ENCODE results near the gene CD6.

The CD6 gene

GRCh38 chr11:60953781-60954180 is 17.7 kb upstream of the CD6 start:
- TF ChIP-seq GATA3 (IDR thresholded peaks at IDR 0.05; ENCODE audit: low read depth, low read length) (no peak), GATA2 (IDR thresholded peaks at IDR 0.05; ENCODE audit: low read depth, low read length) (no peak)

- TF ChIP-seq GATA3 (IDR thresholded peaks at IDR 0.05; ENCODE audit: low read depth, low read length): no peak
- no peak for TF ChIP-seq GATA2 (IDR thresholded peaks at IDR 0.05; ENCODE audit: low read depth, low read length)
These were observed 17.1 kb upstream of the CD6 start for GRCh38 chr11:60954421-60954820.

GRCh38 chr11:60955571-60955970 is 15.9 kb upstream of the CD6 start:
- TF ChIP-seq GATA3 (IDR thresholded peaks at IDR 0.05; ENCODE audit: low read depth, low read length) (no peak), GATA2 (IDR thresholded peaks at IDR 0.05; ENCODE audit: low read depth, low read length) (no peak)

- TF ChIP-seq GATA3 (IDR thresholded peaks at IDR 0.05; ENCODE audit: low read depth, low read length) (no peak), GATA2 (IDR thresholded peaks at IDR 0.05; ENCODE audit: low read depth, low read length) (no peak)
These were observed 14.3 kb upstream of the CD6 start for GRCh38 chr11:60957188-60957587.

- TF ChIP-seq GATA3 (IDR thresholded peaks at IDR 0.05; ENCODE audit: low read depth, low read length) (no peak), GATA2 (IDR thresholded peaks at IDR 0.05; ENCODE audit: low read depth, low read length) (no peak)
These were observed 12.0 kb upstream of the CD6 start for GRCh38 chr11:60959431-60959830.

- no peak for TF ChIP-seq GATA2 (IDR thresholded peaks at IDR 0.05; ENCODE audit: low read depth, low read length)
- no peak for TF ChIP-seq GATA3 (IDR thresholded peaks at IDR 0.05; ENCODE audit: low read depth, low read length)
These were observed 11.1 kb upstream of the CD6 start for GRCh38 chr11:60960405-60960804.

GRCh38 chr11:60964801-60965200 is 6.7 kb upstream of the CD6 start:
- TF ChIP-seq GATA3 (IDR thresholded peaks at IDR 0.05; ENCODE audit: low read depth, low read length) (no peak), GATA2 (IDR thresholded peaks at IDR 0.05; ENCODE audit: low read depth, low read length) (0 out of 2 replicates have a peak, but pooled peaks have one; percentile 21)

- no peak for TF ChIP-seq GATA3 (IDR thresholded peaks at IDR 0.05; ENCODE audit: low read depth, low read length)
- TF ChIP-seq GATA2 (IDR thresholded peaks at IDR 0.05; ENCODE audit: low read depth, low read length): no peak
These were observed 4.6 kb upstream of the CD6 start for GRCh38 chr11:60966890-60967289.

GRCh38 chr11:60968223-60968622 is 3.3 kb upstream of the CD6 start:
- TF ChIP-seq GATA2 (IDR thresholded peaks at IDR 0.05; ENCODE audit: low read depth, low read length) (no peak), GATA3 (IDR thresholded peaks at IDR 0.05; ENCODE audit: low read depth, low read length) (no peak)

GRCh38 chr11:60970369-60970774 is 1.1 kb upstream of the CD6 start:
- TF ChIP-seq GATA2 (IDR thresholded peaks at IDR 0.05; ENCODE audit: low read depth, low read length) (no peak), GATA3 (IDR thresholded peaks at IDR 0.05; ENCODE audit: low read depth, low read length) (no peak)

GRCh38 chr11:60970890-60971289 is 590 bp upstream of the CD6 start:
- no peak for TF ChIP-seq GATA3 (IDR thresholded peaks at IDR 0.05; ENCODE audit: low read depth, low read length)
- no peak for TF ChIP-seq GATA2 (IDR thresholded peaks at IDR 0.05; ENCODE audit: low read depth, low read length)

GRCh38 chr11:60972182-60973030 is 926 bp downstream of the CD6 start:
- TF ChIP-seq GATA3 (IDR thresholded peaks at IDR 0.05; ENCODE audit: low read depth, low read length) (no peak), GATA2 (IDR thresholded peaks at IDR 0.05; ENCODE audit: low read depth, low read length) (no peak)

GRCh38 chr11:60973699-60974098 is 2.2 kb downstream of the CD6 start:
- TF ChIP-seq GATA3 (IDR thresholded peaks at IDR 0.05; ENCODE audit: low read depth, low read length): no peak

- TF ChIP-seq GATA2 (IDR thresholded peaks at IDR 0.05; ENCODE audit: low read depth, low read length) (no peak), GATA3 (IDR thresholded peaks at IDR 0.05; ENCODE audit: low read depth, low read length) (no peak)
These were observed 3.2 kb downstream of the CD6 start for GRCh38 chr11:60974726-60975125.

GRCh38 chr11:60977224-60977623 is 5.7 kb downstream of the CD6 start:
- TF ChIP-seq GATA3 (IDR thresholded peaks at IDR 0.05; ENCODE audit: low read depth, low read length): no peak

GRCh38 chr11:60977836-60978235 is 6.4 kb downstream of the CD6 start:
- no peak for TF ChIP-seq GATA2 (IDR thresholded peaks at IDR 0.05; ENCODE audit: low read depth, low read length)
- no peak for TF ChIP-seq GATA3 (IDR thresholded peaks at IDR 0.05; ENCODE audit: low read depth, low read length)
